ENCODE results near the gene LRCH1.

Gene LRCH1

DNA sequence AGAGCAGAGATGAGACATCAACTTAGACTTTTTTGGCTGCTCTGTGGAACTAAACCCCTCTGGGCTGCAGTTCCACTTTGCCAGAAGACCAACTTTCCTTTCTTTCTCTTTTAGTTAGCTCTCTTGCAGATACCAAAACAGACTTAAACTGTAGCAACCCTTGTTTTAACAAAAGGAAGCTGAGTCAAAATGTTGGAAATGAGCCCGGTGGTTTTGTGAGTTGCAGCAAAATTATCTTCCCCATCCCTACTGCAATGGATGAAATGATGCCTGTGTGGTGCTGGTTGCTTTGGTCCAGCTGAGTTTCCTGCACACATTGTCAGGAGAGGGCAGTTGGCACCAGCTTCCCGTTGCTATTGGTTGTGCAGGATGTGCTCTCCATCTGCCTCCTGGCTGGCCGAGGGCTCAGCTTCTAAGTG is 115.3 kb downstream of the LRCH1 start:
- no peak for DNase-seq

DNA sequence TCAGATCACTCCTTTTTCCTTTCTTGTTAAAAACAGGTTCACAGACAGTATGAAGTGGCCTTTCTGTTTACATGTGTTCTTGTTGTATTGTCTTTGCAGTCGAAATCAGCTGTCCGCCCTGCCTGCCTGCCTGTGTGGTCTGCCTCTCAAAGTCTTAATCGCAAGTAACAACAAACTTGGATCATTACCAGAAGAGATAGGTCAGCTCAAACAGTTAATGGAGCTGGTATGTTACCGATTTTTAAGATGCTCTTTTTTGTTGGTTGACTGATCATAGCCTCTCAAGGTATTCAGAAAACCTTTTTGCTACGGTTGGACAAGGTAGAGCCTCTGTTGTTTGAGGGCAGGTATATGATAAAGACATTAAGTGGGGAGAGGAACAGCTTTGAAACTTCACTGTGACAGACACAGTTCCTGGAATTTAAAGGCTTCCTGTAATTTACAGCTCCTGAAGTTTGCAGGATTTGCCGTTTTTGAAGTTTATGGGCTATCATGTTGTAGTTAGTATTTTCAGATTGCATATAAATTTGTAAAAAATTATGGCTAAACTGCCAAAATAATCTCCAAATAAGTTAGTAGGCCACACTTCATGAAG is 116.1 kb downstream of the LRCH1 start:
- DNase-seq = no peak

DNA sequence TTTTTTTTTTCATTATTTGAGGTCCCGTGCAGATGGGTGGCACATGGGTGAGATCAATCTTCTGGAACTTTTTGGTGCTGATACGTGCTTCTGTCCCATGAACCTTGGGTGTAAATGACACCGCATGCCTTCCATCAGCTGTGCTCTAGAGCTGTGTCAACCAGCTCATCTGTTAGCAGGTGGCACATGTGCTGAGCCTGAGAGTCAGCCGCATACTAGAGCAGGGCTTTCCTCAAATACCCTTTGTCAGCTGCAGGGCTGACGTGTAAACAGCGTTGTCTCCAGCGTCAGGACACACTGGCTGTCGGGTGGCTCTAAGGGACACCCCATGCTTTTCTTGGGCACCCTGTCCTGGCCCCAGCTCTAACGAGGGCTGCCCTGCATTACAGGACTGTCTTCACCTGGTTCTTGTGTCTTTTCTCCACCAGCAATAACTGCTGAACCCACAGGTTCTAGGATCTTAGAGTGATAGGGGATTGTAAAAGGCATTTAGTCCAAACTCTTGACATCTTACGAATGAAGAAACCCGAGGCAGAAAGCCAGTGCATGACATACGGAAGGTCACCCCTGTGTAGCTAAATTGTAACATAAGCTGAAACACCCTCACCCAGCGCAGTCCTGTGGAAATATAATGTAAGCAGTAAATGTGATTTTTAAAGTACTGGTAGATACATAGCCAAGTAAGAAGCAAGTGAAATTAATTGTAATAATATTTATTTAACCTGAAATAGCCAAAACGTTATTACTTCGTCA is 119.5 kb downstream of the LRCH1 start:
- no peak for DNase-seq

DNA sequence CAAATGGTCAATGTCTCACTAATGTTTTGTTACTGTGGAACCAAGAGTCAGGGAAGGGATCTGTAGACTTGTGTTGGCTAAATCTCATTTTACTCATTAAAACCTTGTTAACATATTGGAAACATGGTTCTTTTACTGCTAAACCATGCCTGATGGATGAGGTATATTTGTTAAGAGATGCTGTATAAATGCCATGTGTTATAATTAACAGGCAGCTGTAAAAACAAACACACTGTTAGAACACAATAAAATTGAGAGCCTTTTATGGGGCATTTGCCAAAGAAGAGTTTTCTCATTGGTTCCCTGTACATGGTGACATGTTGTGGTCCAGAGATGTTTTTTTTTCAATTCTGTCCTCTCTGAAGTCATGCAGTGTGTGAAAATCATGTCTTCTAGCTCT is 122.0 kb downstream of the LRCH1 start:
- DNase-seq = no peak

DNA sequence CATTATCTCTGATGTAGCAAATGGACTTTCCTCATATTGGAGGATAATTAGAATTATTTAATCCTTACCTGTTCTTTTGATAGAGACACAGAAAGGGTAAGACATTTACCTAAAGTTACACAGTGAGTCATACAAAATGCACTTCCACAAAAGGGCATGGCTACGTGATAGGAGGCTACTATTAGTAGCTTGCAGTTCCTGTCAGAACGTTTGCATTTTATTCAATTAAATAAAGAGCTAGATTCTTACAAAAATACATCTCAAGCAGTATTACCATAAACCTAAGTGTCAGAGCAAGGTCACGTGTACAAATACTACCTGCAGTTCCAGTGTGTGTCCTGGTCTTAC is 123.4 kb downstream of the LRCH1 start:
- DNase-seq = no peak

DNA sequence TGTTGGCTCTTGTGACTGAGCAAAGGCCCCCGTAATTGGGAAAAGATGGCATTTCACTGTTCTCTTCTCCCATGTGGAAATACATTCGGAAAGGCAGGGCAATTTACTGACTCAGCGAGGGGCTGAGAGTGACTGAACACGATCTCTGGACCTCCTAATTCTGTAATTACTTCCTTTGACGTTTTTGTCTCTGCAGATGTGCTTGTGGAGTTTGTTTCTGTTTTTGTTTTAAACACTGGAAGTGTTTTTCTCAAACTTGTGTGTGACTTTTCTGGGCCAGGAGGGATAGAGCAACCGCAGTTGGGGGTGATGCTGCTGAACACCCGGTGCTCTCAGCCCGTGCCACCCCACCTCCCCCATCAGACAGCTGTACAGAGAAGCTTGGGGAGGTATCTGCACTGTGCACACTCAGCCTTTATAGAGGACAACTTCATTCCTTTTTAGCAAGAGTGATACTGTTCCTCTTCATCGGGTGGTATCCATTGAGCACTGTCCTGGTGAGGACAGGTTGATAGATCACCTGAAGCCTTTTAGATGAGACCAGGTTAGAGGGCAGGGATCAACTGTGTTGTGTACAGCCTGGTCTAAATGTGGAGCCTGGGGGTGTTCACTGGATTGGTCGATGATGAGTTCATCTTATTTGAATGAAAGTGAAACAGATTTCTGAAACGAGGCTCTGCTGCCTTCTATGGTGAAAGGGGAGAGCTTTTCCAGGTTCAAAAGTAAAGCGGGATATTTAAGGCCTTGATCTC is 126.6 kb downstream of the LRCH1 start:
- peak; percentile 41 to 65 for DNase-seq

DNA sequence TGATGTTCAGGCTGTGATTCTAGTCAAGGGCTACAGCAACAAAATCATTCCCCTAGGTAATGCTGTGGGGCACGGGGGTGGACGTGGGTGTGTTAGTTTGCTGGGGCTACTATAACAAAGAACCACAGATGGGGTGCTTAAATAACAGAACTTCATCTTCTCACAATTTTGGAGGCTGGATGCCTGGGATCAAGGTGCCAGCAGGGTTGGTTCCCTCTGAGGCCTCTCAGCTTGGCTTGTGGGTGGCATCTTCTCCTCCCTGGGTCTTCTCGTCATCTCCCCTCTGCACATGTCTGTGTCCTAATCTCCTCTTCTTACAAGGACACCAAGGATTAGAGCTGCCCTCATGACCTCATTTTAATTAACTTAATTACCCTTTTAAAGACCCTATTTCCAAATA is 129.0 kb downstream of the LRCH1 start:
- DNase-seq = no peak

DNA sequence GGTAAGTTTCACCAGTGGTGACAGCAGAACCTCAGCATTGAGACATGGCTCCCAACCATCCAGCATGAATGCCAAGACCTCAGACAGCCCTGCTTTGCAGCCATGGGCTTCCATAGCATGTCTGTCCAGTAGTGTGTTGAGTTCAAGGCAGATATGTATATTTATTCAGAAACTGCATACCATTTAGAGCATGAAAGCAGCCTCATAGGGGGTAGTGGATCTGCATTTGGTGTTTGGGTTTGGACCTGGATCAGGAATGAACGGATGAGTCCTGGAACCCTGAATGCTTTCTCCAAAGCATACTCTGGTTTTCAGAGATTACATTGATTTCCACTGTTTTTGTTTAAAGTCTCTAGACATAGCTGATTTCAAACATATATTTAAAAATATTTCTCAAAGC is 129.7 kb downstream of the LRCH1 start:
- DNase-seq = no peak

DNA sequence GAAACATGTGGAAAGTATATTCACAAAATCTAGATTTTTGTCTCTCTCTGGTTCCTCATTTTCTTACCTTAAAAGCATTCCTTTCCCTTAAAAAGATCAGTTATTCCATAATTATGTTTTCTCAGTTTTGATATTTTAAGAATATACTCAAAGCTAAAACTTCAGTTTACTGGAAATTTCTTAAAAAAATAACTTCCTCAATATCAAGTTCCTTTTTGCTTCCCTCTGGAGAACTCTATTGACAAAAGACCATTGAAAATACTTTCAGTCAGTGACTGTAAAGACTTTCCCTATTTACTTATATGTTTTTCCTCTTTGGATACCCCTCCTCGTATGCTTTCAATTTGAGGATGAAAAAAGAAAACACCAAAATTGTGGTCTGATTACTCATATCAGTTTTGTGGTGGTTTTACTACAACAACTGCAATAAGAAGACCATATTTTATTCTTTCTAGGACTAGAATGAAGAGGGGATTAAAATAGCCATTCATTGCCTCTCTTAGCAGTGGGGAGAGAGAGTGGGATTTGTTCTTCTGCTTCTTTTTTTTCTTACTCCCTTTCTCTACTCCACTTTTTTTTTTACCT is 130.8 kb downstream of the LRCH1 start:
- DNase-seq = no peak

DNA sequence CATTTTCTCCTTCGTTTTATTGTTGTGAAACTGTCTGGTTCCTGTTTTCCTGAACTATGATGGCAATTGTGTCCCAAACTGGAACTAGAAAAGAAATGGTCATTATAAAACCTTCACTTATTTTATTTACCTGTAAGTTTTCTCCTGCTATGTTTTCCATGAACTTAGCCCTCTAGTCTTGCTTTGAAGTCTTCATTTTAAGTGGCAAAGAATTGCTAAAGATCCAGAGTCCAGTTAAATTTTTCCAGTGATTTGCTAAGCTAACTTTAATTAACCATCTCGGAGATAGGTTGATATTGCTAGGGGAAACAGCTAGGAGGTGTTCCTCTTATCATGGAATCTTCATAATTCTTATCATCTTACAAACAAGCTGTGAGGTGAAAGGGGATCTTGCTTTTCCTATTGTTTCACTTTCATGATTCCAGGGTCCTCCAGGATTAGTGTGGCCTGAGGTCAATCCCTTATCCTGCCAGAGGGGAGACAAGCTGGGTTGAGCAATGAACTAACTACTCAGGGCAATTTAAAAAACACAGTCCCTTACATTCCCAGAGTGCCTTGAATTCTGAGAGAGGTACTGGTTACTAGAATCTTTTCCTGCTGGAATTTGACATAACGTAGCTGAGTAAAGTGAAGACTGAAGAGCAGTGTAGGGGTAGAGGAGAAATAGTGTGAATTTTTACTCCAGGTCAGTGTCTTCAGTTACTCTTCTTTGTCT is 131.5 kb downstream of the LRCH1 start:
- DNase-seq = no peak

DNA sequence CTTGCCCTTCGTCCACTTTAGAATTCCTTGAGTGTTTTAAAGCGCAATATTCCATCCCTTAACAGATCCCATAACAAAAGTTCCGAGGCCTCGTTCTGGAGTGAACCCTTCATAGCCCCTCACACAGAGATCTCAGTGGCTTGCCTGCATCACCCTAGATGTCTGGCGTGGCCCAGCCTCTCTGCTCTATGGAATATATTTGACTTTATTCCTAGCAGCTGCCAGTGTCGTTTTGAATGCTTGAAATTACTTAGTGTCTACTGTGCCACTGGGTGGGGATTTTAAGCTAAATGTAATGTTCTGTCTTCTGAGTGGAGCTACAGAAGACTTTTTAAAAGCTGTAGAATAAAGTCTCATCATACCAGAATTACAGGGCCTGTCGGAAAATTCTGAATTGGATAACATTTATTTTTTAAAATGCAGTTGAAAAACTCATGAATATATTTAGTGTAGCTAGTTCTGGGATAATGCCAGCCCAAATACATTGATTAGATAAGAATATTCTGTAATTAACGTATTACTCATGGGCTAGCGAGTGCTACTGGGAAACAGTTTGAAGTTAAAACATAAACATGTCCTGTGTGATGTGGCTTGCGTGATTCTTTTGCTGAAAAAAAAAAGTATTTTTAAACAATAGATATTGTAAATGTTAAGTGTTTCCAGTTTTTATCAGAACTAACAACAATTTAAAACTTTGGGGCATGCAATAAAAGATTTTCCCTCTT is 132.2 kb downstream of the LRCH1 start:
- no peak for DNase-seq

DNA sequence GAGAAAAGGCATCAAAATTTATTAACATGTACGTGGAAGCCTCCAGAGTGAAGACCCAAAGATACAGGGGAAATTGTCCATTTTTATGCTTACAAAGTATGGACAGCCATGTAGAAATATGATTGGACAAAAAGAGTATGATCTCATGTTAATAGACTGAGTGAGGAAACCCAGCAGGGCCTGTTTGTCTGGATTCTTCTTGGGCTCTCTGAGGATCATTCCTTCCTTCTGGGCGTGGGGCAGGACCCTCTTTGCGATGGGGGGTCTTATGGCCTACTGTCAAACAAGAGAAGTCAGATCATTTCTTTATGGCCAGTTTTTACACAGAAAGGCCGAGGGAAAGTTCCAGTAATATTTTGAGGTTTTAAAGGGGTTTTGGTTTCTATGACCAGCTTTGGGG is 133.2 kb downstream of the LRCH1 start:
- no peak for DNase-seq

DNA sequence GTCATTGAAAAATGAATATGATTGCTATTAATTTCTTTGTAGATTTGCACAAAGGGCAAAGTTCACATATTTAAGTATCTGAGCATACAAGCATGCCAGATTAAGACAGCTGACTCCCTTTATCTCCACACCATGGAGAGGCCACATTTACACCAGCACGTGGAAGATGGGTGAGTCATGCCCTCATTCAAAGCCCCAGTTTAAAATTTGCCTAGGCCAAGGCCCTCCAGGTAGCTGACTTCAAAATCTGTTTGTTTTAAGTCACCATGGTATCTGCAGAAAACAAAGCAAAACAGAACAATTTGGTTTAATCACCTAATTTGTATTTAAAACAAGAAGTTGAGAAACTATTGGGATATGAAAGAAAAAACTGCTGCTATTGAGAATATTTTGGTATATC is 134.8 kb downstream of the LRCH1 start:
- no peak for DNase-seq

DNA sequence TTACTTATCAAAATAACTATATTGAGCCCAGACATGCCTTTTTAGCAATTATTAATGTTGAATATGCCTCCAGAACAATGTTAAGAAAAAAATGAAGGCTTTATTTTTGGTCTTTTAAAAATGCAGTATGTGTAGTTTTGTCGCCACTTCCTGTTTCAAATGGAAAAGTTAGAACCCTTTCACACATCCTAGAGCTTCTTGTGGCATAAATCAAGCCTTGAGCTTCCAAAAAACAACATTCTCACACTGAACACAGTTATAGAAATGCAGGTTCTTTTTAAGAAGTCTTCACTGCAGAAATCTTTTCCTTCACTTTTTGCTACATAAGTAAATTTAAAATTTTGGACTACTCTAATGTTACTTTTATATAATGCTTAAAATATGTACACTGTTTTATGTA is 135.3 kb downstream of the LRCH1 start:
- no peak for DNase-seq

DNA sequence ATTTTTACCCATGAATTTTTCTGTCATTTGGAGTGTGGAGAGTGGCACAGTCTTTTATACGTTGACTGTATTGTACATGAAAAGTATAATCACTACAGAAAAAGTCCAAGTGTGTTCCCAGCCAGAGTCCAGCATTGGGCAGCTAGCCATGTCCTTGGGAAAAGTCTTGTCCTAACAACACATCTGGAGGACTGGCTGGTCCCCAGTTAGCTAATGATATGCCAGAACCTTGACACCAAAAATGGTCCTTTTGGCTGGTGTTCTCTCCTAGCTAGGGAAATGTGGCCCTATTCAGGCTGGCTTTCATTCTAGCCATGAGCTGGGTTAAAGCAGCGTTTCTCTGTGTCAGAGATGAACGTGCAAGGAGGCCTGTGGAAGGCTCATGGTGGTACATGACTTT is 145.0 kb downstream of the LRCH1 start:
- no peak for DNase-seq

DNA sequence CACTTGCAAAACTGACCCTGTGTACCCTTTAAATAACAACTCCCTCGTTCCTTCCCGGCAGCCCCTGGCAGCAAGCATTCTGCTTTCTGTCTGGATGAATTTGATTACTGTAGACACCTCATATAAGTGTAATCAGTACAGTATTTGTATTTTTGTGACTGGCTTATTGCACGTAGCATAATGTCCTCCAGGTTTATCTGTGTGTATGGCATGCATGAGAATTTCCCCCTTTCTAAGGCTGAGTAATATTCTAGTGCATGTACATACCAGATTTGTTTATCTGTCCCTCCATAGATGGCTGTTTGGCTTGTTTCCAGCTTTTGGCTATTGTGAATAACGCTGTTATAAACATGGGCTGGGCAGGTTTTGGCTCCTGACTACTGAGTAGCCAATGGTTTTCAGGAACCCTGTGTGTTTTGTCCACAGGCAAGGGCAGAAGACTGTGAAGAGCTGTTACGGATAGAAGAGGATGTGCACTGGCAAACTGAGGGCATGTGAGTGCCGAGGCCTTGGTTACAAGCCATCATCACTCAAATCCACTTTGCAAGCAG is 146.0 kb downstream of the LRCH1 start:
- DNase-seq = no peak

DNA sequence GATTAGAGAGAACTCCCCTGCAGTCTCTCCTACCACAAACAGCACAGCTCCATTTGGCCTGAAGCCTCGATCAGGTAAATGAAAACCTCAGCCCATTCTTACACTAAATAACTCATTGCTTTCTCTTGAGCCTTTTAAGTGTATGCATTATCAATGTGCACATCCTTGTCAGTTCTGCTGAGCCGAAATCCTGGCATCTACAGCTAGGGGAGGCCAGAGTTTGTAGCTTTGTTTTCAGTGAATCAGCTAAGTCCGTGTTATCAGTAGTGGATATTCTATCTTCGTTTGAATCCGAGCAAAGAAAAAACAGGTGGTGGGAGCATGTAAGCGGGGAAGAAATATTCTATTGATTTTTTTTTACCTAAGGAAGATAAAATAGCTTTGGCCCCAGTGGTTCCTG is 159.6 kb downstream of the LRCH1 start:
- no peak for DNase-seq

DNA sequence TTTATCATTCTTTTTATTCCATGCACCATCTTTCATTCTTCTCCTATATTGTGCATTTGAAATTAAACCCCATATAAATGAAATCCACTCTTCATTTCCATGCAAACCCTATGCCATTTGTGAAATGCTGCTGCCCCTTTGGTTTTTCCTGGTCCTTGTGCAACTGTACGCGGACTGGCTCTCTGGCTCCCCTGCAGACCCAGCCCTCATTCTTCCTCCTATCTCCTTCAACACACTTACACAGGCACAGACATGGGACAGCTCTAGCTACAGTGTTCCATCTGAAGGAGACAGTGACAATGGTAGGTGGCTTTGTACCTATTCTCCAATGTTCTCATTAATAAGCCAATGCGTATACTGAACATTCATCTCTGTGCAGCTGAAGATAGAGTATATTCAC is 162.4 kb downstream of the LRCH1 start:
- DNase-seq = no peak

DNA sequence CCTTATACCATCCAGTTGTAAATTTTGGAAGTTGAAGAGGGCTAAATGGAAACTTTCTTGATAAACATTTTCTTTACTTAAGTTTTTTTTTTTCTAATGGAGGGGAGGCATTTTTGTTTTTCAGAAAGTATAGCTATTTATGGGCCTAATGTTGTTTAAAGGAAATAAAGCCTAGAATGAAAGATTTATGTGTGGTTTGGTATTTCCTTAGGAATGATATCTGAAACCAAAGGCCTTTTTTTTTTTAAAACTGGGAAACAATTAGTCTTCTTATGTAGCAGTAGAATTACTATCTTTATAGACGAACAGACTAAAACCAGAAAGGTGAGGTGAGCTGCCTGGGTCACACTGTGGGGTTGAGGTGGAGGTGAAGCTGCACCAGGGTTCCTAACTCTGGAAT is 163.9 kb downstream of the LRCH1 start:
- no peak for DNase-seq

DNA sequence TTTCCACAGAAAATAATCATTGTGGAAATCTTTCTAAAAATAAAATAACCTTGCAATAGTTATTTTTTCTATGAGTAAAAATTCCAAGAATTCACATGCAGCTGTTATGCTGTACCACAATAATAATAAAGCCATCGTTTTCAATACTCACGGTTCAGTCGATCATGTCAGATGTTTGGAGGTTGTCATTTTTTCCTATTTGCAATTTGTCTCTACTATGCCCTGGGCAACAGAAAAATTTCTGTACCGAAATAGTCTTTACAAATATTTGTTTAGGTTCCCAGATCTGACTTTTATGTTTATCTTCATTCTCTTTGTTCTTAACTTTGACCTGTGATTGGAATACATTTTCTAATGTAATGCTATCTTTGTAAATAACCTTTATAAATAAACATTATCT is 164.3 kb downstream of the LRCH1 start:
- DNase-seq = no peak

DNA sequence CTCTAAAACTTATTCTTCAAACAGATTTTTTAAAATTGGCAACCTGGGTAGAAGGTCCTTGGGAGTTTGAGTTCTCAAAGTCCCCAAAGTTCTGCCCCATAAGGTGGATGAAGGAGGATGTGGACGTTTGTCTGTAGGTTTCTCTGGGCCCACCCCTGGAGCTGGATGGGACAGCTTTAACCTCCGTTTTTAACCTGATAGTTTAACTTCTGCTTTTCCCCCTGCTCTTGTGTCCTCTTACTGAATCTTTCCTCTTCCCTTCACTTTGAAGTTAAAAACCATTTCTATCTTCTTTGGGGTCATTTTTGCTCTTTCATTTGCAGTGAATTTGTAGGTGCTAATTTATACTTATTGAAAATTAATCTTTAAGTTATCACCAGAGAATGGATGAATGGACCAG is 164.9 kb downstream of the LRCH1 start:
- DNase-seq = no peak

DNA sequence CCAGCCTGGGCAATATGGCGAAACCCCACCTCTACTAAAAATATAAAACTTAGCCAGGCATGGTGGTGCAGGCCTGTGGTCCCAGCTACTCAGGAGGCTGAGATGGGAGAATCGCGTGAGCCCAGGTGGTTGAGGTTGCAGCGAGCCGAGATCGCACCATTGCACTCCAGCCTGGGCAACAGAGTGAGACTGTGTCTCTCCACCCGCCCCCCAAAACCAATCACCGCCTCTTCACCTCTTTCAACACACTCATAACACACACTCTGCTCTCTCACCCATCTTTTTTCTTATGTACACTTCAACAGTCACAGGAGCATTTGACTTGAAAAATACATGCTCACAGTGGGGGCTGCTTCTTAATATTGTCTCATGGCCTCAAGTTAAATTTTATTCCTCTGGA is 167.2 kb downstream of the LRCH1 start:
- DNase-seq = no peak
